BJ (cell line): Measurements from ENCODE around the gene TYMP. TPM values are rescaled to one million over a fixed set of nuclear protein-coding genes. Genes with fewer than 3 reads are reported as not detected.

Experiments
- CTCF ChIA-PET: fragments of 350-600 bp; formaldehyde crosslinking; extraction: SDS; loops from one replicate; lab custom pipeline; 2021; ENCODE audit warnings: antibody characterized with exemption, inconsistent platforms; lab: Yijun Ruan, JAX
- POLR2A ChIA-PET: fragments of 300-600 bp; sonication (Branson Sonifier 250); formaldehyde crosslinking; extraction: SDS; loops from one replicate; lab custom pipeline; 2021; ENCODE audit warnings: antibody characterized with exemption; lab: Charles Lee
- DNase-seq: peaks from one replicate; pipeline ENCODE4 v3.0.0-alpha.2; 2011; ENCODE audit warnings: low read depth
- H3K27me3 ChIP-seq: 2 replicates; pipeline ENCODE4 v1.6.0; 2011; ENCODE audit warnings: low read length; ENCODE audit not compliant: control insufficient read depth, insufficient read depth
- H3K36me3 ChIP-seq: 2 replicates; pipeline ENCODE4 v1.5.1; 2011; ENCODE audit warnings: low read length; ENCODE audit not compliant: control insufficient read depth, insufficient read depth
- H3K4me3 ChIP-seq: 2 replicates; pipeline ENCODE4 v1.5.1; 2011; ENCODE audit warnings: low read depth, mild to moderate bottlenecking, control low read depth, low read length
- CTCF ChIP-seq: IDR thresholded peaks from 2 replicates; pipeline ENCODE4 v1.5.1; 2011; ENCODE audit warnings: low read depth, mild to moderate bottlenecking, control low read depth, inconsistent platforms, low read length, moderate library complexity; ENCODE audit not compliant: insufficient read depth
- polyA plus RNA-seq: library from polyadenylated mRNA; depleted of rRNA; stranded (reverse); fragments of >200 nt; gene quantifications from 2 replicates; pipeline ENCODE4 v1.2.3, GENCODE V29; 2011

The TYMP gene
- polyA plus RNA-seq, 1 experiment: 20.6 TPM

GRCh38 chr22:50573491-50574382 lies 43.9 kb upstream of the TYMP start:
- no peak for DNase-seq
- no peak for TF ChIP-seq CTCF
- Histone ChIP-seq H3K4me3 (no peak overlapping the region), H3K27me3 (no peaks in the 10 kb centered on the region), H3K36me3 (peaks cover 1% of the 10 kb centered on the region; the same call in 1 of the 2 replicates)
- POLR2A ChIA-PET: no interaction called here
- CTCF ChIA-PET: interaction anchor here (1.2 to 2.7 kb wide), 4 partner anchors 11 to 48 kb away, joined by 4 to 18 read pairs (median 6); partner anchors contain the start of genes SCO2 and SYCE3

- Histone ChIP-seq H3K36me3 (peaks cover 1% of the 10 kb centered on the region; the same call in 1 of the 2 replicates), H3K27me3 (no peaks in the 10 kb centered on the region), H3K4me3 (no peak overlapping the region)
- no peak for TF ChIP-seq CTCF
- POLR2A ChIA-PET: no interaction called here
- CTCF ChIA-PET: interaction anchor here (1.7 to 2.7 kb wide), 2 partner anchors 10 to 47 kb away, joined by 4 to 18 read pairs; partner anchors contain the start of genes SCO2 and SYCE3
- no peak for DNase-seq
Observed at GRCh38 chr22:50572965-50573364, 43.2 kb upstream of the TYMP start.

- CTCF ChIA-PET: interaction anchor here (1.1 to 2.7 kb wide), 4 partner anchors 8 to 44 kb away, joined by 3 to 18 read pairs (median 4); partner anchors contain the start of genes CHKB and SYCE3
- no peak for DNase-seq
Observed at GRCh38 chr22:50571264-50572175, 41.7 kb upstream of the TYMP start.

GRCh38 chr22:50570861-50571260 lies 41.0 kb upstream of the TYMP start:
- no peak for DNase-seq
- CTCF ChIA-PET: interaction anchor here (1.6 to 2.7 kb wide), 2 partner anchors 8 to 43 kb away, joined by 3 to 18 read pairs; partner anchors contain the start of gene SYCE3

More at GRCh38 chr22:50571264-50572175, 41.7 kb upstream of the TYMP start:
- POLR2A ChIA-PET: interaction anchor here (0.6 kb wide), 1 partner anchor 44 kb away, joined by 3 read pairs; no protein-coding TSS in a partner anchor
- H3K4me3 ChIP-seq: no peak overlapping the region
- no peaks in the 10 kb centered on the region for H3K27me3 ChIP-seq
- H3K36me3 ChIP-seq: peaks cover 1% of the 10 kb centered on the region; the same call in 1 of the 2 replicates
- no peak for TF ChIP-seq CTCF

More at GRCh38 chr22:50570861-50571260, 41.0 kb upstream of the TYMP start:
- POLR2A ChIA-PET: no interaction called here
- H3K36me3 ChIP-seq: peaks cover 1% of the 10 kb centered on the region; the same call in 1 of the 2 replicates
- no peaks in the 10 kb centered on the region for H3K27me3 ChIP-seq
- H3K4me3 ChIP-seq: no peak overlapping the region
- no peak for TF ChIP-seq CTCF
